Measurements from ENCODE around the gene TIMM44. TPM values are rescaled to one million over a fixed set of nuclear protein-coding genes. Genes with fewer than 3 reads are reported as not detected.
A peak's percentile ranks its signal among the peaks of the same experiment; 100 is the strongest.

The TIMM44 gene
- total RNA-seq, 1 donor from 2014 or later = 96.1 TPM

DNA sequence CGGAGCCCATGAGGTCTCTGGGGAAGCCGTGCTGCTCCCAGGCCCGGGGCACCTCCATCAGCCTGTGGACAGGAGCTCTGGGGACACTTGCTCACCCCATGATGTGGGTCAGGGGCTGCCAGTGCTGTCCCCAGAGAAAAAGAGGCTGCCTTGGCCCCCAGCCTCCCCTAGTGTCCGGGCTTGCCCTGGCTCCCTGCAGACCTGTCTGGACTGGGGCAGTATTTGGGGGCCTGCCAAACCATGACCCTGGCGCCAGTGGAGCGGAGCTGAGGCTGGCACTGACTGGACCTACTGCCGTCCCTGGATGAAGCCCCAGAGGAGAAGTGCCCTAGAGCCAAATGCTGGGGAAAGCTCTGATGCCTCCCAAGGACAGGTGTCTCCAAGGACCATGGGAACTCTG, 31.6 kb upstream of the TIMM44 start:
- no peaks in the 10 kb centered on the region for H3K27me3 ChIP-seq (ENCODE audit: control insufficient read depth, insufficient read depth, low read length)
- H3K36me3 ChIP-seq (ENCODE audit: control insufficient read depth, insufficient read depth, low read length) = peaks cover 27% of the 10 kb centered on the region
- TF ChIP-seq, protein P1, sequence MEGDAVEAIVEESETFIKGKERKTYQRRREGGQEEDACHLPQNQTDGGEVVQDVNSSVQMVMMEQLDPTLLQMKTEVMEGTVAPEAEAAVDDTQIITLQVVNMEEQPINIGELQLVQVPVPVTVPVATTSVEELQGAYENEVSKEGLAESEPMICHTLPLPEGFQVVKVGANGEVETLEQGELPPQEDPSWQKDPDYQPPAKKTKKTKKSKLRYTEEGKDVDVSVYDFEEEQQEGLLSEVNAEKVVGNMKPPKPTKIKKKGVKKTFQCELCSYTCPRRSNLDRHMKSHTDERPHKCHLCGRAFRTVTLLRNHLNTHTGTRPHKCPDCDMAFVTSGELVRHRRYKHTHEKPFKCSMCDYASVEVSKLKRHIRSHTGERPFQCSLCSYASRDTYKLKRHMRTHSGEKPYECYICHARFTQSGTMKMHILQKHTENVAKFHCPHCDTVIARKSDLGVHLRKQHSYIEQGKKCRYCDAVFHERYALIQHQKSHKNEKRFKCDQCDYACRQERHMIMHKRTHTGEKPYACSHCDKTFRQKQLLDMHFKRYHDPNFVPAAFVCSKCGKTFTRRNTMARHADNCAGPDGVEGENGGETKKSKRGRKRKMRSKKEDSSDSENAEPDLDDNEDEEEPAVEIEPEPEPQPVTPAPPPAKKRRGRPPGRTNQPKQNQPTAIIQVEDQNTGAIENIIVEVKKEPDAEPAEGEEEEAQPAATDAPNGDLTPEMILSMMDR (IDR thresholded peaks at IDR 0.05; ENCODE audit: insufficient read depth, low read length, severe bottlenecking) = no peak
- DNase-seq (ENCODE audit: low read depth) (no peak), FAIRE-seq (no peak)
- H3K4me3 ChIP-seq (ENCODE audit: low read depth, low read length) = no peak overlapping the region

DNA sequence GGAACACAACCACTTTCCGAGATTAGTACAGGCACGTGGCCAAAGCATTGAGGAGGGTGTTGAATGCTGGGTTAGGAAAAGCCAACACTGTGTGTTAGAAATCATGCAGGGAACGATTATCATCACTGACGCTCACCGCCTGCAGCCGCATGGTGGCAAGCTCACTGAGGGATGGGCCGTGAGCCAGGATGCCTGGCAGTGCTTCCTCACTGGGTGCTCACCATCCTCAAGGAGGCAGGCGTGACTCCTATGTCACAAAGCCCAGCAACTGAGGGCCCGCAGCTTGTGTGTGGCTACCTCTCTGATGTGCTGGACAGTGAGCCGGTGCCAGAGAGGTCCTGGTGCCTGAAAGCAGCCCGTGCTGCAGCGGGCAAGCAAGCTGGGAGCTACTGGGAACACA, 30.4 kb upstream of the TIMM44 start:
- TF ChIP-seq, protein P1 (IDR thresholded peaks at IDR 0.05; ENCODE audit: insufficient read depth, low read length, severe bottlenecking) = no peak
- no peak overlapping the region for H3K4me3 ChIP-seq (ENCODE audit: low read depth, low read length)
- FAIRE-seq (no peak), DNase-seq (ENCODE audit: low read depth) (no peak)
- peaks cover 26% of the 10 kb centered on the region for H3K36me3 ChIP-seq (ENCODE audit: control insufficient read depth, insufficient read depth, low read length)
- H3K27me3 ChIP-seq (ENCODE audit: control insufficient read depth, insufficient read depth, low read length) = no peaks in the 10 kb centered on the region

- no peaks in the 10 kb centered on the region for H3K27me3 ChIP-seq (ENCODE audit: control insufficient read depth, insufficient read depth, low read length)
- no peak overlapping the region for H3K4me3 ChIP-seq (ENCODE audit: low read depth, low read length)
- H3K36me3 ChIP-seq (ENCODE audit: control insufficient read depth, insufficient read depth, low read length) = peaks cover 29% of the 10 kb centered on the region
- DNase-seq (ENCODE audit: low read depth) = no peak
- FAIRE-seq = no peak
- TF ChIP-seq, protein P1 (IDR thresholded peaks at IDR 0.05; ENCODE audit: insufficient read depth, low read length, severe bottlenecking) = no peak
Measured at GRCh38 chr19:7971553-7972520, 28.4 kb upstream of the TIMM44 start.

DNA sequence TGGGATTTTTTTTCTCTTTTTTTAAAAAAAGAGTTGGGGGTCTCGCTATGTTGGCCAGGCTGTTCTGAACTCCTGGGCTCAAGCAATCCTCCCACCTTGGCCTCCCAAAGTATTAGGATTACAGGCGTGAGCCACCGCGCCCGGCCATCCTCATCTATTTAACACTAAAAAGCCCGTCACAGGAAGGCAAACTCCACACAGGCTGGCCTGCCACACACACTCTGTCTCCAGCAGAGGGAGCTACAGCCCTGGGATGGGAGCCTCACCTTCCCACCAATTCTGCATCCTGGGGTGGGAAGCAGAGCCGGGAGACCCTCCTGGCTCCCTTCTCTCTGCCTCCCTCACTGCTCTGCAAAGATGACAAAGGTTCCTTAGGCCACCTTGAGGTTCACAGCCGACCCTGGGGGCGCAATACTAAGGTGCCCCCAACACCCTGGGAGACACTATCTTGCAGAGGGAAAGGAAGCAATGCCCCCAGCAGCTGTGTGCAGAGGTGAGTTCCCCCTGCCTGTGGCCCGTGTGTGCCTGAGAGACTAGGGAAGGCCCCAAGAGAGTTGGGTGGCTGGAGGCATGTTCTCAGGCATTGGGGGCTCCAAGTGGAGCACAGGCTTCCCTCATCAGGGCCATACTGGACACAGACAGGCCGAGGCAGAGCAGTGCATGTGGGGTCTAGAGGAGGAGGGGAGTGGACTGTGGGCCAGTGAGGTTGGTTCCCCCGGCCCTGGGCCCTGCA, 27.4 kb upstream of the TIMM44 start:
- FAIRE-seq (no peak), DNase-seq (ENCODE audit: low read depth) (peak; percentile 31)

DNA sequence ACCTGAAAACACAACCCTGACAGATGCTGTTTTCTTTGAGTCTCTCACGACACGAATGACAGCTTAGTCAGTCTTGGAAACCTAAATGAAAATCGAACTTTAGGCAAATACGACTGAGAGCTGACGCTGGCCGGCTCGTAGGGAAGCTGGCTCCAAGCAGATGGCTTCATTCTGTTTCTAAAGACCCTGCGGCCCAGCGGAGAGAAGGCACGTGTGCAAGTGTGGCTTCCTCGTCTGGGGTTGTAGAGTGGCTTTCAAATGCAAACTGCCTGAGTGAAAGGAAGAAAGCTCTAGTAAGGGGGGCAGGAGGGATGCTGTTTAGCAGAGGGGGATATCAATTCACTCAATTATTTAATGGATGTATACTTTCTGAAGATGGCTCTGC, 26.1 kb upstream of the TIMM44 start:
- peak; percentile 7 for FAIRE-seq

More for the DNA sequence above, 27.4 kb upstream of the TIMM44 start:
- TF ChIP-seq, protein P1 (IDR thresholded peaks at IDR 0.05; ENCODE audit: insufficient read depth, low read length, severe bottlenecking) = peak; percentile 87
- Histone ChIP-seq H3K27me3 (ENCODE audit: control insufficient read depth, insufficient read depth, low read length) (no peaks in the 10 kb centered on the region), H3K36me3 (ENCODE audit: control insufficient read depth, insufficient read depth, low read length) (peaks cover 28% of the 10 kb centered on the region), H3K4me3 (ENCODE audit: low read depth, low read length) (no peak overlapping the region)

More for the DNA sequence above, 26.1 kb upstream of the TIMM44 start:
- DNase-seq (ENCODE audit: low read depth) = no peak
- peaks cover 25% of the 10 kb centered on the region for H3K36me3 ChIP-seq (ENCODE audit: control insufficient read depth, insufficient read depth, low read length)
- no peaks in the 10 kb centered on the region for H3K27me3 ChIP-seq (ENCODE audit: control insufficient read depth, insufficient read depth, low read length)
- no peak overlapping the region for H3K4me3 ChIP-seq (ENCODE audit: low read depth, low read length)
- TF ChIP-seq, protein P1 (IDR thresholded peaks at IDR 0.05; ENCODE audit: insufficient read depth, low read length, severe bottlenecking) = no peak
